ENCODE results near the gene WDFY2. TPM values are rescaled to one million over a fixed set of nuclear protein-coding genes. Genes with fewer than 3 reads are reported as not detected.

The WDFY2 gene
- total RNA-seq, 1 donor from 2014 or later: 6.8 TPM

- Histone ChIP-seq H3K4me1 (ENCODE audit: control insufficient read depth in 3 of 3, insufficient read depth in 3 of 3, low read length in 3 of 3) (peaks cover 7 to 15% (median 10%) of the 10 kb centered on the region in 3 donors), H3K27me3 (ENCODE audit: control insufficient read depth in 3 of 3, insufficient read depth in 3 of 3, low read length in 3 of 3) (no peaks in the 10 kb centered on the region), H3K9me3 (ENCODE audit: control insufficient read depth in 3 of 3, low read length in 3 of 3) (no peaks in the 10 kb centered on the region), H3K36me3 (ENCODE audit: control insufficient read depth in 3 of 3, insufficient read depth in 3 of 3, low read length in 3 of 3) (peaks cover 0 to 6% (median 5%) of the 10 kb centered on the region in 3 donors), H3K4me3 (ENCODE audit: low read length in 3 of 3) (no peak overlapping the region), H3K9ac (ENCODE audit: low read depth in 1 of 3, low read length in 3 of 3) (no peak overlapping the region), H3K27ac (ENCODE audit: low read depth, low read length) (no peak overlapping the region)
Observed at GRCh38 chr13:51761643-51762350, 177.5 kb downstream of the WDFY2 start.

- Histone ChIP-seq H3K9me3 (ENCODE audit: control insufficient read depth in 3 of 3, low read length in 3 of 3) (no peaks in the 10 kb centered on the region), H3K36me3 (ENCODE audit: control insufficient read depth in 3 of 3, insufficient read depth in 3 of 3, low read length in 3 of 3) (peaks cover 3 to 15% (median 5%) of the 10 kb centered on the region in 3 donors), H3K4me3 (ENCODE audit: low read length in 3 of 3) (no peak overlapping the region), H3K27me3 (ENCODE audit: control insufficient read depth in 3 of 3, insufficient read depth in 3 of 3, low read length in 3 of 3) (no peaks in the 10 kb centered on the region), H3K4me1 (ENCODE audit: control insufficient read depth in 3 of 3, insufficient read depth in 3 of 3, low read length in 3 of 3) (peaks cover 7 to 15% (median 10%) of the 10 kb centered on the region in 3 donors), H3K9ac (ENCODE audit: low read depth in 1 of 3, low read length in 3 of 3) (no peak overlapping the region), H3K27ac (ENCODE audit: low read depth, low read length) (no peak overlapping the region)
Observed at GRCh38 chr13:51763486-51763885, 179.2 kb downstream of the WDFY2 start.

- Histone ChIP-seq H3K27ac (ENCODE audit: low read depth, low read length) (peak overlapping the region; percentile 54), H3K4me1 (ENCODE audit: control insufficient read depth in 3 of 3, insufficient read depth in 3 of 3, low read length in 3 of 3) (peaks cover 14 to 15% (median 15%) of the 10 kb centered on the region in 3 donors), H3K9ac (ENCODE audit: low read depth in 1 of 3, low read length in 3 of 3) (peak overlapping the region in 2 of 3 donors; percentile 12 to 16), H3K27me3 (ENCODE audit: control insufficient read depth in 3 of 3, insufficient read depth in 3 of 3, low read length in 3 of 3) (no peaks in the 10 kb centered on the region), H3K9me3 (ENCODE audit: control insufficient read depth in 3 of 3, low read length in 3 of 3) (no peaks in the 10 kb centered on the region), H3K36me3 (ENCODE audit: control insufficient read depth in 3 of 3, insufficient read depth in 3 of 3, low read length in 3 of 3) (peaks cover 3 to 15% (median 5%) of the 10 kb centered on the region in 3 donors), H3K4me3 (ENCODE audit: low read length in 3 of 3) (peak overlapping the region in 1 of 3 donors; percentile 15)
Observed at GRCh38 chr13:51764184-51765141, 180.2 kb downstream of the WDFY2 start.

GRCh38 chr13:51765142-51765515 is 180.9 kb downstream of the WDFY2 start:
- no peaks in the 10 kb centered on the region for H3K27me3 ChIP-seq (ENCODE audit: control insufficient read depth in 3 of 3, insufficient read depth in 3 of 3, low read length in 3 of 3)
- H3K9ac ChIP-seq (ENCODE audit: low read depth in 1 of 3, low read length in 3 of 3): no peak overlapping the region
- H3K9me3 ChIP-seq (ENCODE audit: control insufficient read depth in 3 of 3, low read length in 3 of 3): no peaks in the 10 kb centered on the region
- peaks cover 3 to 15% (median 5%) of the 10 kb centered on the region in 3 donors for H3K36me3 ChIP-seq (ENCODE audit: control insufficient read depth in 3 of 3, insufficient read depth in 3 of 3, low read length in 3 of 3)
- peaks cover 18 to 20% (median 18%) of the 10 kb centered on the region in 3 donors for H3K4me1 ChIP-seq (ENCODE audit: control insufficient read depth in 3 of 3, insufficient read depth in 3 of 3, low read length in 3 of 3)
- peak overlapping the region; percentile 45 for H3K27ac ChIP-seq (ENCODE audit: low read depth, low read length)
- no peak overlapping the region for H3K4me3 ChIP-seq (ENCODE audit: low read length in 3 of 3)

GRCh38 chr13:51767100-51767499 is 182.8 kb downstream of the WDFY2 start:
- Histone ChIP-seq H3K4me1 (ENCODE audit: control insufficient read depth in 3 of 3, insufficient read depth in 3 of 3, low read length in 3 of 3) (peaks cover 20 to 22% (median 22%) of the 10 kb centered on the region in 3 donors), H3K9me3 (ENCODE audit: control insufficient read depth in 3 of 3, low read length in 3 of 3) (no peaks in the 10 kb centered on the region), H3K4me3 (ENCODE audit: low read length in 3 of 3) (no peak overlapping the region), H3K9ac (ENCODE audit: low read depth in 1 of 3, low read length in 3 of 3) (no peak overlapping the region), H3K27me3 (ENCODE audit: control insufficient read depth in 3 of 3, insufficient read depth in 3 of 3, low read length in 3 of 3) (no peaks in the 10 kb centered on the region), H3K36me3 (ENCODE audit: control insufficient read depth in 3 of 3, insufficient read depth in 3 of 3, low read length in 3 of 3) (peaks cover 6 to 25% (median 12%) of the 10 kb centered on the region in 3 donors), H3K27ac (ENCODE audit: low read depth, low read length) (no peak overlapping the region)

GRCh38 chr13:51768378-51768921 is 184.2 kb downstream of the WDFY2 start:
- Histone ChIP-seq H3K27me3 (ENCODE audit: control insufficient read depth in 3 of 3, insufficient read depth in 3 of 3, low read length in 3 of 3) (no peaks in the 10 kb centered on the region), H3K27ac (ENCODE audit: low read depth, low read length) (no peak overlapping the region), H3K36me3 (ENCODE audit: control insufficient read depth in 3 of 3, insufficient read depth in 3 of 3, low read length in 3 of 3) (peaks cover 6 to 25% (median 11%) of the 10 kb centered on the region in 3 donors), H3K9ac (ENCODE audit: low read depth in 1 of 3, low read length in 3 of 3) (no peak overlapping the region), H3K9me3 (ENCODE audit: control insufficient read depth in 3 of 3, low read length in 3 of 3) (no peaks in the 10 kb centered on the region), H3K4me1 (ENCODE audit: control insufficient read depth in 3 of 3, insufficient read depth in 3 of 3, low read length in 3 of 3) (peaks cover 20 to 22% (median 22%) of the 10 kb centered on the region in 3 donors), H3K4me3 (ENCODE audit: low read length in 3 of 3) (no peak overlapping the region)

GRCh38 chr13:51768976-51769375 is 184.7 kb downstream of the WDFY2 start:
- Histone ChIP-seq H3K4me1 (ENCODE audit: control insufficient read depth in 3 of 3, insufficient read depth in 3 of 3, low read length in 3 of 3) (peaks cover 20 to 22% (median 22%) of the 10 kb centered on the region in 3 donors), H3K9ac (ENCODE audit: low read depth in 1 of 3, low read length in 3 of 3) (no peak overlapping the region), H3K27me3 (ENCODE audit: control insufficient read depth in 3 of 3, insufficient read depth in 3 of 3, low read length in 3 of 3) (no peaks in the 10 kb centered on the region), H3K27ac (ENCODE audit: low read depth, low read length) (no peak overlapping the region), H3K4me3 (ENCODE audit: low read length in 3 of 3) (no peak overlapping the region), H3K36me3 (ENCODE audit: control insufficient read depth in 3 of 3, insufficient read depth in 3 of 3, low read length in 3 of 3) (peaks cover 6 to 25% (median 13%) of the 10 kb centered on the region in 3 donors), H3K9me3 (ENCODE audit: control insufficient read depth in 3 of 3, low read length in 3 of 3) (no peaks in the 10 kb centered on the region)

GRCh38 chr13:51769455-51770127 is 185.3 kb downstream of the WDFY2 start:
- no peak overlapping the region for H3K9ac ChIP-seq (ENCODE audit: low read depth in 1 of 3, low read length in 3 of 3)
- H3K4me1 ChIP-seq (ENCODE audit: control insufficient read depth in 3 of 3, insufficient read depth in 3 of 3, low read length in 3 of 3): peaks cover 15 to 19% (median 17%) of the 10 kb centered on the region in 3 donors
- H3K27me3 ChIP-seq (ENCODE audit: control insufficient read depth in 3 of 3, insufficient read depth in 3 of 3, low read length in 3 of 3): no peaks in the 10 kb centered on the region
- no peak overlapping the region for H3K27ac ChIP-seq (ENCODE audit: low read depth, low read length)
- peaks cover 6 to 25% (median 13%) of the 10 kb centered on the region in 3 donors for H3K36me3 ChIP-seq (ENCODE audit: control insufficient read depth in 3 of 3, insufficient read depth in 3 of 3, low read length in 3 of 3)
- no peaks in the 10 kb centered on the region for H3K9me3 ChIP-seq (ENCODE audit: control insufficient read depth in 3 of 3, low read length in 3 of 3)
- H3K4me3 ChIP-seq (ENCODE audit: low read length in 3 of 3): no peak overlapping the region

- Histone ChIP-seq H3K27me3 (ENCODE audit: control insufficient read depth in 3 of 3, insufficient read depth in 3 of 3, low read length in 3 of 3) (no peaks in the 10 kb centered on the region), H3K27ac (ENCODE audit: low read depth, low read length) (peak overlapping the region; percentile 25), H3K9me3 (ENCODE audit: control insufficient read depth in 3 of 3, low read length in 3 of 3) (no peaks in the 10 kb centered on the region), H3K9ac (ENCODE audit: low read depth in 1 of 3, low read length in 3 of 3) (no peak overlapping the region), H3K36me3 (ENCODE audit: control insufficient read depth in 3 of 3, insufficient read depth in 3 of 3, low read length in 3 of 3) (peaks cover 6 to 25% (median 13%) of the 10 kb centered on the region in 3 donors), H3K4me1 (ENCODE audit: control insufficient read depth in 3 of 3, insufficient read depth in 3 of 3, low read length in 3 of 3) (peaks cover 11 to 14% (median 13%) of the 10 kb centered on the region in 3 donors), H3K4me3 (ENCODE audit: low read length in 3 of 3) (no peak overlapping the region)
Observed at GRCh38 chr13:51770160-51770559, 185.9 kb downstream of the WDFY2 start.

Measured in skeletal muscle tissue (tissue), 4 donors.